ENCODE measurements around the gene RYR2. TPM values are rescaled to one million over a fixed set of nuclear protein-coding genes. Genes with fewer than 3 reads are reported as not detected.

RYR2 gene
- total RNA-seq, 1 experiment from 2014 or later, result 3.4 TPM

DNA sequence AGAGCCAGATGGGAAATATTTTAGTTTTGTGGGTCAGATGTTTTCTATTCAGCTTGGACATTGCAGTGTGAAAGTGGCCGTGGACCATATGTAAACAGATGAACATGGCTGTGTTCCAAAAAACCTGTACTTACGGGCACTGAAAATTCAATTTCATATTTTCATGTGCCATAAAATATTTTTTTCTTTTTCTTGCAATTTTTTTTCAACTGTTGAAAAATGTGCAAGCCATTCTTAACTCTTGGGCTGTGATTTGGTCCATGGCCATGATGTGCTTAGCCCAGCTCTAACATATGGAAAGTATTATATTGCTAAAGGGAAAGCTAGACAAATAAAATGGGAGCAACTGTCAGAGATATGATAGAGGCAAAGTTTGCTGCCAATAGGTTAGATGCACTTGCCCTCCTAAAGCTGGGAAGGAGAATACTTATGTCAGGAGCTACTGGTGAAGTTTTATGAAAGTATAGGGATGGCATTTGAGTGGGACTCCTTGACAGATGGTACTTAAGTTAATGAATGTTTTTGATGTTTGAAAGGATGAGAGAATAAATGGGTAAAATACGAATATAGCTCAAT is 240.3 kb downstream of the RYR2 start:
- no peak overlapping the region for H4K8ac ChIP-seq (replicated peaks; ENCODE audit: insufficient read length, low read depth, low read length)

More for the DNA sequence above, 240.3 kb downstream of the RYR2 start:
- no peak overlapping the region for H4K91ac ChIP-seq (ENCODE audit: insufficient read length, low read depth, low read length)
- no peak overlapping the region for H2BK5ac ChIP-seq (ENCODE audit: insufficient read length, low read length)
- no peak overlapping the region for H3T11ph ChIP-seq (ENCODE audit: low read length)
- H2BK20ac ChIP-seq (ENCODE audit: low read depth, low read length, poor library complexity, severe bottlenecking), result no peak overlapping the region
- no peaks in the 10 kb centered on the region for H3K9me3 ChIP-seq (ENCODE audit: control insufficient read depth, low read depth, low read length)
- H2BK12ac ChIP-seq (ENCODE audit: insufficient read length, low read depth, low read length), result no peak overlapping the region
- no peak for DNase-seq
- H4K5ac ChIP-seq (ENCODE audit: insufficient read length, low read depth, low read length), result no peak overlapping the region
- H3K18ac ChIP-seq (ENCODE audit: insufficient read length, low read depth, low read length), result no peak overlapping the region
- TF ChIP-seq, protein P1, sequence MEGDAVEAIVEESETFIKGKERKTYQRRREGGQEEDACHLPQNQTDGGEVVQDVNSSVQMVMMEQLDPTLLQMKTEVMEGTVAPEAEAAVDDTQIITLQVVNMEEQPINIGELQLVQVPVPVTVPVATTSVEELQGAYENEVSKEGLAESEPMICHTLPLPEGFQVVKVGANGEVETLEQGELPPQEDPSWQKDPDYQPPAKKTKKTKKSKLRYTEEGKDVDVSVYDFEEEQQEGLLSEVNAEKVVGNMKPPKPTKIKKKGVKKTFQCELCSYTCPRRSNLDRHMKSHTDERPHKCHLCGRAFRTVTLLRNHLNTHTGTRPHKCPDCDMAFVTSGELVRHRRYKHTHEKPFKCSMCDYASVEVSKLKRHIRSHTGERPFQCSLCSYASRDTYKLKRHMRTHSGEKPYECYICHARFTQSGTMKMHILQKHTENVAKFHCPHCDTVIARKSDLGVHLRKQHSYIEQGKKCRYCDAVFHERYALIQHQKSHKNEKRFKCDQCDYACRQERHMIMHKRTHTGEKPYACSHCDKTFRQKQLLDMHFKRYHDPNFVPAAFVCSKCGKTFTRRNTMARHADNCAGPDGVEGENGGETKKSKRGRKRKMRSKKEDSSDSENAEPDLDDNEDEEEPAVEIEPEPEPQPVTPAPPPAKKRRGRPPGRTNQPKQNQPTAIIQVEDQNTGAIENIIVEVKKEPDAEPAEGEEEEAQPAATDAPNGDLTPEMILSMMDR (conservative IDR thresholded peaks at IDR 0.05), result no peak
- no peaks in the 10 kb centered on the region for H3K79me1 ChIP-seq (ENCODE audit: insufficient read depth, low read depth, low read length, poor library complexity, severe bottlenecking)
- no peak overlapping the region for H3K4me2 ChIP-seq (ENCODE audit: insufficient read depth, insufficient read length, low read length)
- peaks cover 16 to 35% of the 10 kb centered on the region in 2 experiments for H3K4me1 Mint-ChIP-seq
- no peak overlapping the region; a peak in 1 of 7 replicates for H3K27ac Mint-ChIP-seq
- no peak overlapping the region for H3K56ac ChIP-seq (ENCODE audit: insufficient read length, low read depth, low read length)
- H3K9ac ChIP-seq (ENCODE audit: extremely low read depth, insufficient read length, low read length), result no peak overlapping the region
- no peak overlapping the region for H2AK5ac ChIP-seq (ENCODE audit: insufficient read length, low read length)
- no peak overlapping the region for H3K4ac ChIP-seq (ENCODE audit: low read depth, low read length)
- H3K4me3 Mint-ChIP-seq, result no peak overlapping the region
- no peak overlapping the region for H2BK15ac ChIP-seq (ENCODE audit: low read depth, low read length)
- H3K23ac ChIP-seq (ENCODE audit: insufficient read length, low read depth, low read length), result no peak overlapping the region
- H3K9me3 Mint-ChIP-seq, result peaks cover 5 to 9% of the 10 kb centered on the region in 2 experiments; a peak in 4 of 5 replicates
- no peaks in the 10 kb centered on the region for H4K20me1 ChIP-seq (ENCODE audit: control insufficient read depth, insufficient read depth, insufficient read length)
- 100% methylated on average over 1 of the region's 3 CpGs for WGBS (ENCODE audit: extremely low coverage, insufficient read length, low lambda C conversion rate)
- H3K14ac ChIP-seq (ENCODE audit: insufficient read depth, low read length), result no peak overlapping the region
- H3K27ac ChIP-seq (ENCODE audit: insufficient read length, low read depth, low read length), result no peak overlapping the region
- H2AFZ ChIP-seq (ENCODE audit: low read length), result no peak overlapping the region
- H3K36me3 Mint-ChIP-seq (ENCODE audit: insufficient read depth in 1 of 3, low read depth in 3 of 3), result peaks cover 5 to 13% (median 9%) of the 10 kb centered on the region in 3 experiments; a peak in 6 of 7 replicates
- no peaks in the 10 kb centered on the region for H3K79me2 ChIP-seq (ENCODE audit: insufficient read depth, low read length)
- H3K4me1 ChIP-seq (ENCODE audit: insufficient read depth, low read length), result no peaks in the 10 kb centered on the region
- H2BK120ac ChIP-seq (ENCODE audit: low read depth, low read length, poor library complexity, severe bottlenecking), result no peak overlapping the region
- no peaks in the 10 kb centered on the region; the same call in 1 of the 2 replicates for H3K27me3 Mint-ChIP-seq (ENCODE audit: low read depth)
- H3K27me3 ChIP-seq (ENCODE audit: insufficient read depth, low read length), result no peaks in the 10 kb centered on the region
- no peaks in the 10 kb centered on the region for H3K23me2 ChIP-seq (ENCODE audit: insufficient read length, low read depth, low read length, poor library complexity, severe bottlenecking)
